HG03060 (cell line): ENCODE measurements around the gene TIMM50.
"Not testable (repeated sequence)": the region's sequence is repeated elsewhere in the genome, so short reads cannot be mapped to it uniquely, and the experiment has no call there.

Source experiments
- ATAC-seq: cut with Tn5 transposase; IDR thresholded peaks from one replicate; pipeline ENCODE4 v1.9.1; 2021; ENCODE audit warnings: low read depth, moderate number of reproducible peaks; ENCODE audit not compliant: unreplicated experiment

TIMM50 gene

DNA sequence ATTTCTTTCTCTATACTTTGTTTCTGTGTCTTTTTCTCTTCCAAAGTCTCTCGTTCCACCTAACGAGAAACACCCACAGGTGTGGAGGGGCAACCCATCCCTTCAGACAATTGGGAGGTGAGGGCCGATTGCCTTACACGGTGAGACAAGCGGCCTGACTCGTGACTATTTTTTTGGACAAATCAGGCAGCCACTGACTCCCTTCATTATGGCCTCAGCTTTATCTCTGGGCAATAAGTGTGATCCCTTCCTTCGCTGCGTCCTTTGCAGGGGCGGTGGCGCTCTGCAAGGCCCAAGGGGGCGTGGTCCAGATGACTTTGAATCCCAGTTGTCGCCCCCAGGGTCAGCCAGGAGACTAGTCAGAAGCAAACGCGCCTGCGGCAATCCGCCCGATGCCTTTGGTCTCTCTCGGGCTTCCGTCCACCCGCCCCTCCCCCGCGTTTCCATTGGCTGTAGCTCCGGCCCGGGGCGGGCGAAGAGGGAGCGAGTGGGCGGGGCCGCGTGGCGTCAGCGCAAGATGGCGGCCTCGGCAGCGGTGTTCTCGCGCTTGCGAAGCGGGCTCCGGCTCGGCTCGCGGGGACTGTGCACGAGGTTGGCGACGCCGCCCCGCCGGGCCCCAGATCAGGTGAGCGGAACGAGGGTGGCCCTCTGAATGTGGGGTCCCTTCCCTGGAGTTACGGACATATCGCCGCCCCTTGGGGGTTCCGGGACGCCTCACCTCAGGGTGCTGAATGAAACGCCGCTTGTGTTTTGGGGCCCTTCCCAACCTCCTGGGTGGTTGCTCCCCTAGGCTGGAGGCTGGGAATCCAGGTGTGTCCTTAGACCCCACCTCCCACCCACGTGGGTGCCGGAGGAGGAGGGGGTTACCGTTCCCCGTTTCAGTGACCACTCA is at the start of gene TIMM50:
TIMM50 (plus strand) TSS at position 502 of the 892 bp plus-strand sequence; CDS start at position 518, 16 bp downstream.
- peak; percentile 59 for ATAC-seq

DNA sequence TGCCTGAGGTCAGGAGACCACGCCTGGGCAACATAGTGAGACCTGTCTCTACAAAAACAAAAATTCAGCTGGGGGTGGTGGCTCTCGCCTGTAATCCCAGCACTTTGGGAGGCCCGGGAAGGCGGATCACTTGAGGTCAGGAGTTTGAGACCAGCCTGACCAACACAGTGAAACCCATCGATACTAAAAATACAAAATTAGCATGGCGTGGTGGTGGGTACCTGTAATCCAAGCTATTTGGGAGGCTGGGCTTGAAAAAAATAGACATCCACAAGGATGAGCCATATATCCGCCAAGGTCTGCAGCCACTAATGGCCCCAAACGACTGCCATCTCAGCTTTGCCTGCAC is 48.0 kb upstream of the TIMM50 start:
- ATAC-seq: no peak

DNA sequence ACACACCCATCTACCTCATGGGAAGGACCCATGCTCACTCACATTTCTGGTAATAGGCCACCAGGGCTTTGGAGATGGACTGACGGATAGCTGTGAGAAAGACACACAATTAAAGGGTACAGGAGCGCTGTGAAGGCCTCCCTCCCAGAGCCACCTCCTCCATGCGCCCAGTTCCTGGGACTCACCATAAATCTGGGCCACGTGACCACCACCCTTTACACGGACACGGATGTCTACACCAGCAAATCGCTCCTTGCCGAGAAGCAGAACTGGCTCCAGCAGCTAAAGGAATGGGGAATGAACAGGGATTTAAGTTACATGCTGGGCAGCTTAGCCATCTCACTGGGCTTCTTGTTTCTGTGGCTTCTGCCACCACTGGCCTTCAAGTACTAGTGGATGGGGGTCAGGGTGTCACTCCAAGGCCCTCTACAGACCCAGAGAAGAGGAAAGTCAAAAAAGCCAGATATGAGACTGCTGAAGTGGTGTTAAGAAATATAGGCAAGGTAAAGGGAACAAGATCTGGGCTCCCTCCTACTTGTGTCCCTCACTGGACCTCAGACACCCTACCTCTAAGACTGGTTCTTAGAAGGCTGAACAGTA is 47.1 kb upstream of the TIMM50 start:
- ATAC-seq: no peak

DNA sequence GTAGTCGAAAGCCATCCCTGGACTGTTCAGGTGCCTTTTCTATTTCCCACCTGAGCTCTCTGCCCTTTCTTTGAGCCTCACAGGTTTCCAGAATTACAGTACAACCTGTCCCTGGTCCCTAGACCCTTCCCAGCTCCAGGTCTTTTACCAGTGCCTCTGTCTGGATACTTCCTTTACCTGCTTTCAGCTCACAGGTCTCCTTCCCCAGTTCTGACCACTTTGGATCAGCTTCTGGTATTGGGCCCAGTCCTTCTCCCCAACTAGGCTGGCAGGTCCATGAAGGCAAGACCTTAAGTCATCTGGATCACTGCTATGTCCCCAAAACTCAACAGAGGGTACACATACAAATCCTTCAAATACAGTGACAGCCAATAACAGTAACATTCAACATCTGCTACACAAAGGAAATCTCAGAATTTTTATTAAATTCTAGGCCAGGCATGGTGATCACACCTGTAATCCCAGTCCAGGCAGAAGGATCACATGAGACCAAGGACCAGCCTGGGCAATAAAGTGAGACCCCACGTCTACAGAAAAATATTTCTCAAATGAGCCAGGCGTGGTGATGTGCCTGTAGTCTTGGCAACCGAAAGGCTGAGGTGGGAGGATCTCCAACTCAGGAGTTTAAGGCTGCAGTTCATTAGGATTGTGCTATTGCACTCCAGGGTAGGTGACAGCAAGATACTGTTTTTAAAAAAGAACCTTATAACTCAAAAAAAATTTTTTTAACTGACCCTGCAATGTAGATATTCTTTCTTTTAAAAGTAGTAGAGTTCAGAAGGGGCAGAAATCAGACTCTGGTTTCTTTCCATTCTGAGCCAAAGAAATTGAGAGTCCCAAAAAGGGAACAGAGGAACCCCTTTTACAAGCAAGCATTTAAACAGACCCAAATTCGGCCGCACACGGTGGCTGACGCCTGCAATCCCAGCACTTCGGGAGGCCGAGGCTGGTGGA is 46.2 kb upstream of the TIMM50 start:
- ATAC-seq: no peak

DNA sequence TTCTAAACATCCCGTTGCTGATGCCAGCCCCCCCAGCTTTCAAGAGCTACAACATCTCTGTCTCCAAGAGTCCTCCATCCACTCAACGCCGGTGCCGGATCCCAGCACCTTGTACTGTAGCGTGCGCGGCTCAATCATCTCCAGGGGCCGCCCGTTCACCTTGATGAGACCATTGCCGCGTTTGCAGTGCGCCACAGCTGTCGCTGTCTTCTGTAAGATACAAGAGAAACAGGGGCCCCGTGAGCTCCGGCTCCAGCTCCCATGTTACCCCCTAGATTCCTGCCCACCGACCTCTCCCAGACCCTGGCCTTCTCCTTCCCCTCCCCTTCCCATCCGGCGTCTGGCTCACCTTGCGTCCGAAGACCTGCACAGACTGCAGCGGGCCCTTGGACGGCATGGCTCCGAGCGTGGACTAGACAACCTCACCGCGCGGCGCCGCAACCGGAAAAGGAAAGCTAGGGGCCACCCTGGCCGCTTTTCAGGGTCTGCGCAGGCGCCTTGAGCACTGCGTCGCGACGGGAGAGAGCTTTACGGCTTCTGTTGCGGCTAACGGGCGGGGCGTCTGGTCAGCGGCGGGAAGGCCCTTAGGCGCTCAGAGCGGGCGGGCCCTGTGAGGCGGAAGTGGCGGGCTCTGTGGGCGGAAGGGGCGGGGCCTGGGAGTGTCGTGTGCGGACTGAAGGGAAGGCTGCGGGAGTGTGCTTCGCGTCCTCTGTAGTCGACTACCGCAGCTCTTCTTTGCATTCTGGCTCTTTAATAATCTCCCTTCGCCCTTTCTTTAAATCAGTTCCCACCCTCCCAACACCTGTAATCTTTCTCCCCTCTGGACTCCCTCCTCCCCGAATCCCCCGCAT is 44.9 kb upstream of the TIMM50 start, which contains the start of gene RPS16:
RPS16 (minus strand) TSS at position 451 of the 851 bp plus-strand sequence; CDS start at position 397, 54 bp downstream.
- ATAC-seq: peak; percentile 53

DNA sequence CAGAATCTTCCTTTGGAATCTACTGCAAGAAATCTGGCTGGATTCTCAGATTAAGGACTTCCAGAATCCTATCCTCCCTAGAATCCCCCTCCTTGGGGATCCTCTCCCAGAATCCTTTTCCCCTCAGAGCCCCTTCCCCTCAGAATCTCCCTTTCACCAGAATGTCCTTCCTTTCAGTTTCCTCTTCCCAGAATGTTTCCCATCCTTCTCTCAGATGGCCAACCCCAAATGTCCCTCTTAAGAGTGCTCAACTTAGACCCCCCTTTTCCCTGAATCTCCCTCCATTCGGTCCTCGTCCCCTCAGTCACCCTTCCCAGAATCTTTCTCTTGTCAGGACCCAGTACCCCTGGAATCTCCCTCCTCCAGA is 44.3 kb upstream of the TIMM50 start:
- ATAC-seq: no peak

DNA sequence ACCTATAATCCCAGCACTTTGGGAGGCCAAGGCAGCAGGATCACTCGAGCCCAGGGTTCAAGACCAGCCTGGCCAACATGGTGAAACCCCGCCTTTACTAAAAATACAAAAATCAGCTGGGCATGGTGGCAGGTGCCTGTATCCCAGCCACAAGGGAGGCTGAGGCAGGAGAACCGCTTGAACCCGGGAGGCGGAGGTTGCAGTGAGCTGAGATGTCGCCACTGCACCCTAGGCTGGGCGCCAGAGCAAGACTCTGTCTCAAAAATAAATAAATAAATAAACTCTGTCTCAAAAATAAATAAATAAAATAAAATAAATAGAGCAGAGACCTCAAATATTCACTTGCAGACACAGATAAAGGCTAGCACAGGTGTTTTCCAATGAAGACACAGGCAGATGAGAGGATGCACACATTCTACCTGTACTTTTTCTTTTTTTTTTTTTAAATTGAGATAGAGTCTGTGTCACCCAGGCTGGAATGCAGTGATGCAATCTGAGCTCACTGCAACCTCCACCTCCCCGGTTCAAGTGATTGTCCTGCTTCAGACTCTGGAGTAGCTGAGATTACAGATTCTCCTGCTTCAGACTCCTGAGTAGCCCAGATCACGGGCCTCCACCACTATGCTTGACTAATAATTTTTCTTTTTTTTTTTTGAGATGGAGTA is 42.2 kb upstream of the TIMM50 start:
- ATAC-seq: no peak

DNA sequence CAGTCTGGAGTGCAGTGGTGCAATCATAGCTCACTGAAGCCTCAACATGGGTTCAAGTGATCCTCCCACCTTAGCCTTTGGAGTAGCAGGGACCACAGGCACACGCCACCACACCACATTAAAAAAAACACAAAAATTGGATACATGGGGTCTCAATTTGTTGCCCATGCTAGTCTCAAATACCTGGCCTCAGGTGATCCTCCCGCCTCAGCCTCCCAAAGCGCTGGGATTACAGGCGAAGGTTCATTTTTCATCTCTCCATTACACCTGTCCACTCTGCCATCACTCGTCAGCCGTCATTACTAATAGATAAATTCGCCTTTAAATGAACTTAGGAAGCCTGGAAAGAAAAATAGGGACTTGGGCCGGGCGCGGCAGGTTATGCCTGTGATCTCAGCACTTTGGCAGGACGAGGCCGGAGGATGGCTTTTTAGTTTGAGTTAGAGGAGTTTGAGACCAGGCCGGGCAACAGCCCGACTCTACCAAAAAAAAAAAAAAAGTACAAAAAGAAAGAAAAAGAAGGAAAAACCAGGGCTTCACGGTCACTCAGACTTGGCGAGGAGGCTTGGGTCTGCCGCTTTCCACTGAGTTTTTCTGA is 35.9 kb upstream of the TIMM50 start:
- ATAC-seq: no peak

DNA sequence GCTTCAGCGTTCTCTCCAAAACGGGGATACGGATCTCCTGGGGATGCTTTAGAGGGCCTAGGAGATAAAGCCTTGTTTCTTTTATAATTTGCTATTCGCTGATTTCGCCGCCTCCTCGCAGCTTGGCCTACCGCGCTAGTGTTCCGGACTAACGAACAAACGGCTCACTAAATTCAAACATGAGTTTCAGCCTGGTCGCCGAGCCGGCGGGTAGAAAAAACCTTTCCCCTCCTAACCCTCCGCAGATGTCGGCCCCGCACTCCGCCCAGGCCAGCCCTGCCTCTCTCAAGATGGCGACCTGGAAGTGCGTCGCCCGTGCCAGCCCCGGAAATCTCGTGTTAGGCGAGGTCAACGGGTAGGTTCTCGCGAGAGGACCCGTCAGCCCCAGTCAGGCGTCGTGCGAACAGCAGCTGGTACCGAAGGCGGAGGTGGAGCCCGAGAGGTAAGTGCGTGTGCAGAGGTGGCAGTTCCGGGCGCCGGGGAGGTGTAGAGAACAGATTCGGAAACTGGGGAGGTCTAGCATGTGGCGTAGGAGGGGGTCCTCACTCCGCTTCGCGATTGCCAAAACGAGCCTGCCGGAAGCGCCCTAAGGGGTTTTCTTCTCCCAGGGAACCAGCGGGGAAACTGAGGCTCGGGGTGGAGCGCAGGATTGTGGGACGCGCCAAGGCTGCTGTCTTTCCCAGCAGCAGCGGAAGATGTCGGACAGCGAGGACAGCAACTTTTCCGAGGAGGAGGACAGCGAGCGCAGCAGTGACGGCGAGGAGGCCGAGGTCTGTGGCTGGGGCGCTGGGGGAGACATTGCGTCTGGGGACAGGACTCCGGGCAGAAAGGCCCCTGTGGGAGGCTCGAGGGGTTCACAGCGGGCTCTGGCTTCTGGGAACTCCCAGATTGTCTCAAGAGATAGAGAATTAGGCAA is 35.2 kb upstream of the TIMM50 start, which contains the start of gene SUPT5H:
SUPT5H (plus strand) TSS at position 387 of the 916 bp plus-strand sequence; CDS start at position 696, 309 bp downstream.
- ATAC-seq: peak; percentile 57

DNA sequence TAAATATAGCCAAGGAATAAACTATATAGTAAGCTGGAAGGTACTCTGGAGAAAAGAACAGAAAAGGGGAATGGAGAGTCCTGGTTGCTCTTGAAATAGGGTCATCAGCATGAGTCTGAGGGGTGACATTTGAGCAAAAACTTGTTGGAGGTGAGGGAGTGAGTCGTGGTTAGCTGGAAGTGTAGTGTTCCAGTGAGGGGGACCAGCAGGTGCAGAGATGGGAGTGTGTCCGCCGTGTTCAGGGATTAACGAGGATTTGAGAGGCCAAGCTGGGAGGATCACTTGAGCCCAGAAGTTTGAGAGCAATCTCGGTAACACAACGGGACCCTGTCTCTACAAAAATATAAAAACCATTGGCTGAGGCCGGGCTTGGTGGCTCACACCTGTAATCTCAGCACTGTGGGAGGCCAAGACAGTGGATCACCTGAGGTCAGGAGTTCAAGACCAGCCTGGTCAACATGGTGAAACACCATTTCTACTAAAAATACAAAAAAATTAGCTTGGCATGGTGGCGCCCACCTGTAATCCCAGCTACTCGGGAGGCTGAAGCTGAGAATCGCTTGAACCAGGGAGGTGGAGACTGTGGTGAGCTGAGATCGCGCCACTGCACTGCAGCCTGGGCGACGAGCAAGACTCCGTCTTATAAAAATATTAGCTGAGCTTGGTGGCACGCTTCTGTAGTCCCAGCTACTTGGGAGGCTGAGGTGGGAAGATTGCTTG is 34.1 kb upstream of the TIMM50 start:
- no peak for ATAC-seq

DNA sequence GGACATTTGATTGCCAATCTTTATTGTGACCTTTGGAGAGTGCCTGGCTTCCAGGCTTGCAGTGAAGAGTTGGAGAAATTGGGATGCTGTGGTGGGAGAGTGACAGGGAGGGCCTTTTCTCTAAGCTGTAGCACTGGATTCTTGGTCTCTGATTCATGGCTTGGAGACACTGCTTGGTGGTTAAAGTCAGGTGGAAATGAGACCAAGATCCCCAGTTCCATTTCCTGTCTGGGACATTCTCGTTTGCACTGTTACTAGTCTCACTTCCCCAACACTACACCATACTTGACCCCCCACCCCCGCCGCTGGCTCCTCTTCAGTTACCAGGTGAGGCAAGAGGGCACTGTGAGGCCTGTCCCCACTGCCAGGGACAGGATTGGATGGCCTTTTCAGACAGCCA is 32.4 kb upstream of the TIMM50 start:
- no peak for ATAC-seq

DNA sequence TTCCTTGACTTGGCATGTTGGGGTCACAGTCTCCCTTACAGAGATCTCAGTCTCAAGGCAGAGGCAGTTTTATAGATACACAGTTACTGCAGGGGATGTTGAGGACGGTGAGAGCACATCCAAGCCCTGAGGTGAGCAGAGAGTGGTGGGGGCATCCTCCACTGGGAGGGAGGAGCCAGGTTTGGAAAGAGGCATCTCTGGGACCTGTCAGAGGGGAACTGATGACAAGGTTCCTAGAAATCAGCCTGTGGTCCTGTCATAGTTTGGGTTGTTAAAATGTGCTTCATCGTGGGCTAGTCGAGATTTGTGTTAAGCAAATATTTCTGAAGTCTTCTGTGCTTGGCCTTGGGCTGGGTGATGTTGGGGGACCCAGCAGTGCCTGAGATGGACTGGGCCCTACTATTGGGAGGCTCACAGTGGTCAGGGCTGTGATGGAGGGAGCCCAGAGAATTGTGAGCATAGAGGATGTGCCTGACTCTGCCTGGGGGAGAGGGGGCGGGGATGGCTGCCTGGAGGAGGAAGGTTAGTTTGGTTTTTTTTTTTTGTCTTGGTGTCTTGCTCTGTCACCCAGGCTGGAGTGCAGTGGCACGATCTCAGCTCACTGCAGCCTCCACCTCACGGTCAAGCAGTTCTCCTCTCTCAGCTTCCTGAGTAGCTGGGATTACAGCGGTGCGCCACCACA is 31.4 kb upstream of the TIMM50 start:
- no peak for ATAC-seq

DNA sequence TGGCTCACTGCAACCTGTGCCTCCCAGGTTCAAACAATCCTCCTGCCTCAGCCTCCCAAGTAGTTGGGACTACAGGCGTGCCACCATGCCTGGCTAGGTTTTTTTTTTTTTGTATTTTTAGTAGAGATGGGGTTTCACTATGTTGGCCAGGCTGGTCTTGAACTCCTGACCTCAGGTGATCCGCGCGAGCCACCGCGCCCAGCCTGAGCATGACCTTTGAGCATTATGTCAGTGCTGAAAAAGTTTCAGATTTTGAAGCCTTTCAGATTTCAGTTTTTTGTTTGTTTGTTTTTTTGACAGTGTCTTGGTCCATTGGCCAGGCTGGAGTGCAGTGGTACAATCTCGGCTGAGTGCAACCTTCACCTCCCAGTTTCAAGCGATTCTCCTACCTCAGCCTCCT is 29.4 kb upstream of the TIMM50 start:
- ATAC-seq: not testable (repeated sequence)

DNA sequence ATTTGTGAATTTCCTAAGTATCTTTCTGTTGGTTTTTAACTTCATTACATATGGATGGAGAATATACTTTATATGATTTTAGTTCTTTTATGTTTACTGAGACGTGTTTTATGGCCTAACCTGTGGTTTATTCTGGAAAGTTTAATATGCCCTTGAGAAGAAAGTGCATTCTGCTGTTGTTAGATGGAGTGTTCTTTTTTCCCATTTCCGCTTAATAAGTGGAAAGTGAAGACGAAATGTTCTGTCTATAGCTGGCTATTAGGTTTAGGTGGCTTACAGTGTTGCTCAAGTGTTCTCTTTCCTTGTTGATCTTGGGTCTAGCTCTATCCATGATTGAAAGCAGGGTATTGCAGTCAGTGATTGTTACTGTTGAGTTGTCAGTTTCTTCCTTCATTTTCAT is 17.2 kb upstream of the TIMM50 start:
- ATAC-seq: no peak

DNA sequence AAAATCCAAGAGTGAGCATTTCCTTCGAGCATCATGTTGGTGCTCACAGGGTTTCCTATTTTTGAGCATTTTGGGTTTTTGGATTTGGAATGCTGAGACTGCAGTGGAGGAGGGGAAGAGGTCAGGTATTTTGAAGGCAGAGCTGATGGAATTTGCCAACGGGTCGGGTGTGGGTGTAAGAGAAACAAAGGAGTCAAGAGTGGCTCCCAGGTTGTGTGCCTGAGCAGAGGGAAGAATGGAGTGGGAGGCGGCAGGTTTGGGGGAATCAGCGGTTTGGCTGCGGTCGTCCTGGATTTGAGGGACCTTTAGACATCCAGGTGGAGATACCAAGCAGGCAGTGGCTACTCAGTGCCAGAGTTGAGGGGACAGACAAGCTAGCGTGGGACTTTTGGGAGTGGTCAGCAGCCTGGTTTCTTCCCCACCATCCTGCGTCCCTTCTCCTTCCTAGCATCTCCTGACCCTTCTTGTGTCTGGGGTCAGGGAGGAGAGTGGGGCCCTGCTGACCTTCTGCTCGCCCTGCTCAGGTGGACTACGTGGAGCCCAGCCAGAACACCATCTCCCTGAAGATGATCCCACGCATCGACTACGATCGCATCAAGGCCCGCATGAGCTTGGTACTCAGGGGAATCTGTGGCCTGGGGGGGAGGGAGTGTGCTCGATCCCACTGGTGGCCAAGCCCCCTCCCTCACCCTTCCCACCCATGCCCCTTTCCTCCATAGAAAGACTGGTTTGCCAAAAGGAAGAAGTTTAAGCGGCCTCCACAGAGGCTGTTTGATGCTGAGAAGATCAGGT is 14.5 kb upstream of the TIMM50 start:
- no peak for ATAC-seq

DNA sequence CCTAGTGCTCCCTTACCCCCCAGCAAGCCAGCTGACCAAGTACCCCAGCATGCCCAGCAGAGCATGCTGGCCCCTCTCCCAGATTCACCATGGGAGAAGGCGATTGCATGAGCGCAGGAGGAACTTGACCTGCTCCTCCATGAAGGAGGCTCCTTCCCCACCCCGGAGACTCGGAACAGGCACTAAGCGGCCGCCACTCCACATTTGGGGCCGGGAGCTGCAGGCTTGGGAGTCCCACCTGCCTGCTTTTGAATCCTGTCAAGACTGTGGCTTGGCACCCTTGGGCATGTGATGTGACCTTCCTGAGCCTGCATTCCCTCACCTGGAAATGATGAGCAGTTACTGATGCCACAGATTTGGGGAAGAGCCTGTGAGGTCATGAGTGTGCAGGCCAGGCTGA is 12.7 kb upstream of the TIMM50 start:
- ATAC-seq: no peak
